SK-N-SH (cell line): ENCODE data around the gene PRR33. TPM values are rescaled to one million over a fixed set of nuclear protein-coding genes. Genes with fewer than 3 reads are reported as not detected.

Experiments
- CTCF ChIA-PET: fragments of 300-600, 350-600 bp; formaldehyde crosslinking; extraction: SDS; loops from one replicate; lab custom pipeline; 2021; lab: Yijun Ruan, JAX
- POLR2A ChIA-PET: fragments of 350-600 bp; sonication (Branson Sonifier 250); formaldehyde crosslinking; extraction: SDS; loops from one replicate; lab custom pipeline; 2020; ENCODE audit warnings: antibody characterized with exemption, inconsistent platforms; lab: Yijun Ruan, JAX
- DNase-seq: peaks from one replicate; pipeline ENCODE4 v3.0.0; 2012
- H2AFZ ChIP-seq: fragments of 200-600 bp; sonication (generic); 2 replicates; pipeline ENCODE4 v1.8.1; 2016; ENCODE audit warnings: antibody characterized with exemption, mild to moderate bottlenecking, low read depth
- H3F3A ChIP-seq: fragments of 200-600 bp; sonication (generic); replicated peaks from 2 replicates; pipeline ENCODE3; 2016; ENCODE audit warnings: antibody characterized with exemption, mild to moderate bottlenecking; ENCODE audit not compliant: insufficient read depth
- H3K27ac ChIP-seq, 2 experiments: fragments of 200-500 bp in 1 of 2; fragments of 200-600 bp in 1 of 2; sonication (Bioruptor generic) in 1 of 2; sonication (generic), shearing (Covaris generic) in 1 of 2; 2 replicates each; pipeline versions ENCODE4 v1.5.1 to v1.6.1; 2014 to 2016; ENCODE audit warnings: low read depth in 2 of 2, inconsistent platforms in 1 of 2, low read length in 1 of 2, mild to moderate bottlenecking in 1 of 2, mixed read lengths in 1 of 2
- H3K27me3 ChIP-seq: fragments of 200-600 bp; sonication (generic), shearing (Covaris generic); 2 replicates; pipeline ENCODE4 v1.6.1; 2016; ENCODE audit warnings: mixed run types; ENCODE audit not compliant: insufficient read depth
- H3K36me3 ChIP-seq, 2 experiments: fragments of 200-500 bp in 1 of 2; fragments of 200-600 bp in 1 of 2; sonication (Bioruptor generic) in 1 of 2; sonication (generic) in 1 of 2; replicated peaks in 1 of 2; 2 replicates each; pipeline versions ENCODE3 to v1.5.1; 2014 to 2016; ENCODE audit warnings: low read length in 1 of 2, mild to moderate bottlenecking in 1 of 2; ENCODE audit not compliant: insufficient read depth in 2 of 2, control insufficient read depth in 1 of 2
- H3K4me1 ChIP-seq, 2 experiments: fragments of 200-500 bp in 1 of 2; fragments of 200-600 bp in 1 of 2; sonication (Bioruptor generic) in 1 of 2; sonication (generic), shearing (Covaris generic) in 1 of 2; 2 replicates each; pipeline versions ENCODE4 v1.5.1 to v1.6.1; 2014 to 2016; ENCODE audit warnings: low read depth in 1 of 2, low read length in 1 of 2, mixed run types in 1 of 2; ENCODE audit not compliant: insufficient read depth in 2 of 2, control insufficient read depth in 1 of 2
- H3K4me2 ChIP-seq: fragments of 200-600 bp; sonication (generic), shearing (Covaris generic); 2 replicates; pipeline ENCODE4 v1.6.1; 2017; ENCODE audit warnings: mixed run types
- H3K4me3 ChIP-seq, 2 experiments: fragments of 200-500 bp in 1 of 2; fragments of 200-600 bp in 1 of 2; sonication (Bioruptor generic) in 1 of 2; sonication (generic), shearing (Covaris generic) in 1 of 2; 2 replicates each; pipeline versions ENCODE4 v1.5.1 to v1.8.1; 2014 to 2016; ENCODE audit warnings: low read depth in 2 of 2, inconsistent platforms in 1 of 2, low read length in 1 of 2, mild to moderate bottlenecking in 1 of 2, mixed read lengths in 1 of 2, moderate library complexity in 1 of 2
- H3K79me2 ChIP-seq: fragments of 200-600 bp; sonication (generic); 2 replicates; pipeline ENCODE4 v1.8.1; 2017; ENCODE audit warnings: mild to moderate bottlenecking; ENCODE audit not compliant: insufficient read depth
- H3K9ac ChIP-seq: fragments of 200-600 bp; sonication (generic); 2 replicates; pipeline ENCODE4 v1.6.1; 2017; ENCODE audit warnings: mixed run types
- H3K9me2 ChIP-seq: fragments of 200-600 bp; sonication (generic); 2 replicates; pipeline ENCODE4 v1.6.1; 2017; ENCODE audit warnings: mixed run types
- H3K9me3 ChIP-seq: fragments of 200-600 bp; sonication (generic); 2 replicates; pipeline ENCODE4 v1.6.1; 2017; ENCODE audit warnings: mixed run types, mild to moderate bottlenecking, moderate library complexity
- H4K20me1 ChIP-seq: fragments of 200-600 bp; sonication (generic); 2 replicates; pipeline ENCODE4 v1.6.1; 2017; ENCODE audit warnings: mild to moderate bottlenecking, mixed run types; ENCODE audit not compliant: insufficient read depth
- CHD2 ChIP-seq: fragments of 150-350 bp; IDR thresholded peaks from 2 replicates; pipeline ENCODE4 v1.6.1; 2018; ENCODE audit warnings: low read length; ENCODE audit not compliant: partially characterized antibody
- FOXJ3 ChIP-seq: sonication (generic); formaldehyde crosslinking; IDR thresholded peaks from 2 replicates; pipeline ENCODE4 v1.5.1; 2020; ENCODE audit warnings: mild to moderate bottlenecking, missing genetic modification reagents
- FOXM1 ChIP-seq: IDR thresholded peaks from 2 replicates; pipeline ENCODE4 v1.4.0; 2012; ENCODE audit warnings: low read depth, mild to moderate bottlenecking
- MEF2A ChIP-seq: IDR thresholded peaks from 2 replicates; pipeline ENCODE4 v1.4.0; 2012; ENCODE audit warnings: low read depth, borderline replicate concordance
- MXI1 ChIP-seq: IDR thresholded peaks from 2 replicates; pipeline ENCODE4 v1.6.1; 2012; ENCODE audit warnings: mild to moderate bottlenecking, low read depth, low read length, improper control_type of control experiment
- NRF1 ChIP-seq: IDR thresholded peaks from 2 replicates; pipeline ENCODE4 v1.6.1; 2012; ENCODE audit warnings: low read depth, mild to moderate bottlenecking, low read length
- RXRA ChIP-seq: IDR thresholded peaks from 2 replicates; pipeline ENCODE4 v1.4.0; 2012; ENCODE audit warnings: low read depth, mild to moderate bottlenecking, borderline replicate concordance
- SIN3A ChIP-seq: IDR thresholded peaks from 2 replicates; pipeline ENCODE4 v1.6.1; 2012; ENCODE audit warnings: low read depth, mild to moderate bottlenecking, low read length, moderate library complexity, borderline replicate concordance
- SMC3 ChIP-seq: IDR thresholded peaks from 2 replicates; pipeline ENCODE4 v1.6.1; 2012; ENCODE audit warnings: low read depth, low read length, improper control_type of control experiment
- TAF1 ChIP-seq: IDR thresholded peaks from 2 replicates; pipeline ENCODE4 v1.6.1; 2012; ENCODE audit warnings: low read depth, mild to moderate bottlenecking, low read length, moderate library complexity, borderline replicate concordance
- TCF12 ChIP-seq: IDR thresholded peaks from 2 replicates; pipeline ENCODE4 v1.4.0; 2012
- TEAD4 ChIP-seq: IDR thresholded peaks from 2 replicates; pipeline ENCODE4 v1.4.0; 2012; ENCODE audit warnings: mild to moderate bottlenecking, borderline replicate concordance; ENCODE audit not compliant: insufficient read depth
- WGBS: methylation state at CpG from one replicate; pipeline ENCODE4 v1.1.6; 2017; ENCODE audit warnings: low lambda C conversion rate; 5-methylcytosine and 5-hydroxymethylcytosine counted together
- polyA plus RNA-seq, 3 experiments: library from polyadenylated mRNA; depleted of rRNA; stranded (reverse); fragments of >200 nt; gene quantifications; 2 replicates each; pipeline ENCODE4 v1.2.3, GENCODE V29; 2012
- TF ChIP-seq, protein P1 (sequence below): IDR thresholded peaks from 2 replicates; pipeline ENCODE4 v1.4.0; 2012; ENCODE audit warnings: low read depth, borderline replicate concordance
- TF ChIP-seq, protein P2 (sequence below): IDR thresholded peaks from 2 replicates; pipeline ENCODE4 v1.6.1; 2012; ENCODE audit warnings: mild to moderate bottlenecking, low read depth, low read length, moderate library complexity

PRR33 gene
- polyA plus RNA-seq, 1 of the 3 experiments (the other 2 are of a cell fraction): not detected

DNA sequence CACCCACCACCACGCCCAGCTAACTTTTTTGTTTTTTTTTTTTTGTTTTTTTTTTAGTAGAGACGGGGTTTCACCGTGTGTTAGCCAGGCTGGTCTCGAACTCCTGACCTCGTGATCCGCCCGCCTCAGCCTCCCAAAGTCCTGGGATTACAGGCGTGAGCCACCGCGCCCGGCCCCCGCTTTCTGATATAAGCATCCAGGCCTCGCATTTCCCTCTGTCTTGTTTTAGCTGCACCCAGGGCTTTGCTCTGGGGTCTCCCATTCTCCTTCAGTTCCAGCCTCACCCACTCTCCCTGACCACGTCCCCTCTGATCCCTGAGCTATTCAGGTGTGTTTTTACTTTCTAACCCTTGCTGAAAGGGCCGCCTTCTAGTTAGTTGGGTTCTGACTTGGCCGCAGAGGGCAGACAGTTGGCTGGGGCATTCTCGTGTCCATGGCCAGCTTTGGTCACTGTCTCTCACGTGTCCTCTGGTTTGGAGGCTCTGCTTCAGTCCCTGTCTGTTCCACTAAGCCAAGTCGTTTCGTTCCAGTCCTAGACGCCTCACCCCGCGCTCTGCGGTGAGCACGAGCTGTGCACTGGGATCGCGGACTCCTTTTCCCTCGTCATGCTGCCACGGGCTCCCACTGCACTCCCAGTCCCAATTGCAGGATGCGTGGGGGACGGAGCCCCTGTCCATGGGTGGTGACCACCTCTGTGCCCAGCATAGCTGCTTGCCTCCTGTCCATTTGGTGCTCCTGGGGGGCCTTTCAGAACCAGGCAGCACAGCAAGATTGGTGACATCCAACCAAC, 21.8 kb upstream of the PRR33 start:
- no peaks in the 10 kb centered on the region for H3F3A ChIP-seq
- H3K4me2 ChIP-seq: no peak overlapping the region
- no peak overlapping the region for H3K4me3 ChIP-seq
- H3K9me3 ChIP-seq: no peaks in the 10 kb centered on the region
- no peaks in the 10 kb centered on the region for H3K36me3 ChIP-seq
- ChIA-PET POLR2A (interaction anchor here (0.6 kb wide), 1 partner anchor 1073 kb away, joined by 3 read pairs; no protein-coding TSS in a partner anchor), CTCF (interaction anchor here (0.9 to 2.0 kb wide), 2 partner anchors 11 to 31 kb away, joined by 4 to 6 read pairs; no protein-coding TSS in a partner anchor)
- no peaks in the 10 kb centered on the region for H4K20me1 ChIP-seq
- WGBS: 82% methylated on average over 31 of the region's 31 CpGs
- peaks cover 0 to 5% of the 10 kb centered on the region in 2 experiments; a peak in 1 of 4 replicates for H3K4me1 ChIP-seq
- H3K27ac ChIP-seq: no peak overlapping the region
- TF ChIP-seq FOXM1 (no peak), MXI1 (no peak), CHD2 (no peak), SIN3A (no peak), MEF2A (no peak), NRF1 (no peak), SMC3 (no peak), RXRA (no peak), TCF12 (no peak), FOXJ3 (CRISPR knock-in tag) (no peak), TEAD4 (no peak), TAF1 (no peak)
- TF ChIP-seq, protein P1, sequence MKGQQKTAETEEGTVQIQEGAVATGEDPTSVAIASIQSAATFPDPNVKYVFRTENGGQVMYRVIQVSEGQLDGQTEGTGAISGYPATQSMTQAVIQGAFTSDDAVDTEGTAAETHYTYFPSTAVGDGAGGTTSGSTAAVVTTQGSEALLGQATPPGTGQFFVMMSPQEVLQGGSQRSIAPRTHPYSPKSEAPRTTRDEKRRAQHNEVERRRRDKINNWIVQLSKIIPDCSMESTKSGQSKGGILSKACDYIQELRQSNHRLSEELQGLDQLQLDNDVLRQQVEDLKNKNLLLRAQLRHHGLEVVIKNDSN: no peak
- TF ChIP-seq, protein P2, sequence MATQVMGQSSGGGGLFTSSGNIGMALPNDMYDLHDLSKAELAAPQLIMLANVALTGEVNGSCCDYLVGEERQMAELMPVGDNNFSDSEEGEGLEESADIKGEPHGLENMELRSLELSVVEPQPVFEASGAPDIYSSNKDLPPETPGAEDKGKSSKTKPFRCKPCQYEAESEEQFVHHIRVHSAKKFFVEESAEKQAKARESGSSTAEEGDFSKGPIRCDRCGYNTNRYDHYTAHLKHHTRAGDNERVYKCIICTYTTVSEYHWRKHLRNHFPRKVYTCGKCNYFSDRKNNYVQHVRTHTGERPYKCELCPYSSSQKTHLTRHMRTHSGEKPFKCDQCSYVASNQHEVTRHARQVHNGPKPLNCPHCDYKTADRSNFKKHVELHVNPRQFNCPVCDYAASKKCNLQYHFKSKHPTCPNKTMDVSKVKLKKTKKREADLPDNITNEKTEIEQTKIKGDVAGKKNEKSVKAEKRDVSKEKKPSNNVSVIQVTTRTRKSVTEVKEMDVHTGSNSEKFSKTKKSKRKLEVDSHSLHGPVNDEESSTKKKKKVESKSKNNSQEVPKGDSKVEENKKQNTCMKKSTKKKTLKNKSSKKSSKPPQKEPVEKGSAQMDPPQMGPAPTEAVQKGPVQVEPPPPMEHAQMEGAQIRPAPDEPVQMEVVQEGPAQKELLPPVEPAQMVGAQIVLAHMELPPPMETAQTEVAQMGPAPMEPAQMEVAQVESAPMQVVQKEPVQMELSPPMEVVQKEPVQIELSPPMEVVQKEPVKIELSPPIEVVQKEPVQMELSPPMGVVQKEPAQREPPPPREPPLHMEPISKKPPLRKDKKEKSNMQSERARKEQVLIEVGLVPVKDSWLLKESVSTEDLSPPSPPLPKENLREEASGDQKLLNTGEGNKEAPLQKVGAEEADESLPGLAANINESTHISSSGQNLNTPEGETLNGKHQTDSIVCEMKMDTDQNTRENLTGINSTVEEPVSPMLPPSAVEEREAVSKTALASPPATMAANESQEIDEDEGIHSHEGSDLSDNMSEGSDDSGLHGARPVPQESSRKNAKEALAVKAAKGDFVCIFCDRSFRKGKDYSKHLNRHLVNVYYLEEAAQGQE: no peak
- H2AFZ ChIP-seq: no peak overlapping the region
- H3K9me2 ChIP-seq: no peaks in the 10 kb centered on the region
- H3K9ac ChIP-seq: no peak overlapping the region
- H3K79me2 ChIP-seq: no peaks in the 10 kb centered on the region
- DNase-seq: no peak
- H3K27me3 ChIP-seq: no peaks in the 10 kb centered on the region
